ENCODE results near the gene SAA1. TPM values are rescaled to one million over a fixed set of nuclear protein-coding genes. Genes with fewer than 3 reads are reported as not detected.

Gene SAA1
- polyA plus RNA-seq, 3 donors, result not detected

- Mint-ChIP-seq H3K27ac (peak overlapping the region in 2 of 7 donors; percentile 18 to 52), H3K36me3 (peaks cover 80 to 97% of the 10 kb centered on the region in 2 donors)
- intact Hi-C loops (cut with micrococcal nuclease), result no loop called here
Observed at GRCh38 chr11:18294862-18295261, 28.8 kb downstream of the SAA1 start.

GRCh38 chr11:18295316-18295715, 29.3 kb downstream of the SAA1 start:
- H3K79me2 ChIP-seq (ENCODE audit: insufficient read depth, low read length), result no peaks in the 10 kb centered on the region
- Mint-ChIP-seq H3K9me3 (no peaks in the 10 kb centered on the region), H3K4me3 (no peak overlapping the region), H3K27me3 (ENCODE audit: low read depth in 3 of 3) (no peaks in the 10 kb centered on the region), H3K36me3 (peaks cover 79 to 96% of the 10 kb centered on the region in 2 donors), H3K27ac (no peak overlapping the region), H3K4me1 (peaks cover 6% of the 10 kb centered on the region)
- 86% methylated on average over 1 of the region's 2 CpGs for WGBS (ENCODE audit: insufficient coverage)
- H3K9me3 ChIP-seq (replicated peaks in 1 of 2; ENCODE audit: control insufficient read depth in 1 of 2, insufficient read depth in 1 of 2, low read length in 2 of 2), result no peaks in the 10 kb centered on the region
- H3K4me1 ChIP-seq (ENCODE audit: control insufficient read depth in 1 of 2, insufficient read depth in 2 of 2, low read length in 2 of 2), result no peaks in the 10 kb centered on the region
- no peak for DNase-seq
- H3K27ac ChIP-seq (ENCODE audit: low read depth in 1 of 2, low read length in 2 of 2), result peak overlapping the region in 1 of 2 donors; percentile 6
- intact Hi-C loops (cut with micrococcal nuclease), result no loop called here
- no peak for TF ChIP-seq CTCF (IDR thresholded peaks at IDR 0.05)
- H3K9ac ChIP-seq (ENCODE audit: insufficient read depth, low read length, poor library complexity, severe bottlenecking), result no peak overlapping the region
- no peak overlapping the region for H3K4me2 ChIP-seq (replicated peaks; ENCODE audit: extremely low read depth, low read length, poor library complexity, severe bottlenecking)
- no peaks in the 10 kb centered on the region for H3K27me3 ChIP-seq (ENCODE audit: control insufficient read depth in 2 of 2, insufficient read depth in 2 of 2, low read length in 2 of 2)
- H3K36me3 ChIP-seq (replicated peaks in 1 of 2; ENCODE audit: control insufficient read depth in 1 of 2, insufficient read depth in 2 of 2, low read length in 2 of 2), result peaks cover 95 to 98% of the 10 kb centered on the region in 2 donors
- H4K20me1 ChIP-seq (ENCODE audit: insufficient read depth, low read length), result no peaks in the 10 kb centered on the region
- no peak overlapping the region for H3K4me3 ChIP-seq (replicated peaks in 1 of 3; ENCODE audit: low read depth in 2 of 3, low read length in 3 of 3)
- no peak overlapping the region for H2AFZ ChIP-seq (ENCODE audit: insufficient read depth, low read depth, low read length, poor library complexity, severe bottlenecking)

More at GRCh38 chr11:18294862-18295261, 28.8 kb downstream of the SAA1 start:
- no peaks in the 10 kb centered on the region for H3K9me3 ChIP-seq (replicated peaks in 1 of 2; ENCODE audit: control insufficient read depth in 1 of 2, insufficient read depth in 1 of 2, low read length in 2 of 2)
- no peaks in the 10 kb centered on the region for H3K79me2 ChIP-seq (ENCODE audit: insufficient read depth, low read length)
- peaks cover 6% of the 10 kb centered on the region for H3K4me1 Mint-ChIP-seq
- 100% methylated on average over 1 of the region's 5 CpGs for WGBS (ENCODE audit: insufficient coverage)
- H3K9me3 Mint-ChIP-seq, result no peaks in the 10 kb centered on the region
- no peak for DNase-seq
- no peak overlapping the region for H3K4me3 Mint-ChIP-seq
- no peaks in the 10 kb centered on the region for H4K20me1 ChIP-seq (ENCODE audit: insufficient read depth, low read length)
- no peaks in the 10 kb centered on the region for H3K27me3 Mint-ChIP-seq (ENCODE audit: low read depth in 3 of 3)
- no peak overlapping the region for H3K4me2 ChIP-seq (replicated peaks; ENCODE audit: extremely low read depth, low read length, poor library complexity, severe bottlenecking)
- no peaks in the 10 kb centered on the region for H3K27me3 ChIP-seq (ENCODE audit: control insufficient read depth in 2 of 2, insufficient read depth in 2 of 2, low read length in 2 of 2)
- H3K27ac ChIP-seq (ENCODE audit: low read depth in 1 of 2, low read length in 2 of 2), result no peak overlapping the region
- no peak for TF ChIP-seq CTCF (IDR thresholded peaks at IDR 0.05)
- no peaks in the 10 kb centered on the region for H3K4me1 ChIP-seq (ENCODE audit: control insufficient read depth in 1 of 2, insufficient read depth in 2 of 2, low read length in 2 of 2)
- H3K36me3 ChIP-seq (replicated peaks in 1 of 2; ENCODE audit: control insufficient read depth in 1 of 2, insufficient read depth in 2 of 2, low read length in 2 of 2), result peaks cover 95 to 98% of the 10 kb centered on the region in 2 donors
- H3K4me3 ChIP-seq (replicated peaks in 1 of 3; ENCODE audit: low read depth in 2 of 3, low read length in 3 of 3), result no peak overlapping the region
- no peak overlapping the region for H3K9ac ChIP-seq (ENCODE audit: insufficient read depth, low read length, poor library complexity, severe bottlenecking)
- no peak overlapping the region for H2AFZ ChIP-seq (ENCODE audit: insufficient read depth, low read depth, low read length, poor library complexity, severe bottlenecking)

Measured in CD14-positive monocyte (primary cell).